ENCODE data around the gene MIPEP.

The MIPEP gene

DNA sequence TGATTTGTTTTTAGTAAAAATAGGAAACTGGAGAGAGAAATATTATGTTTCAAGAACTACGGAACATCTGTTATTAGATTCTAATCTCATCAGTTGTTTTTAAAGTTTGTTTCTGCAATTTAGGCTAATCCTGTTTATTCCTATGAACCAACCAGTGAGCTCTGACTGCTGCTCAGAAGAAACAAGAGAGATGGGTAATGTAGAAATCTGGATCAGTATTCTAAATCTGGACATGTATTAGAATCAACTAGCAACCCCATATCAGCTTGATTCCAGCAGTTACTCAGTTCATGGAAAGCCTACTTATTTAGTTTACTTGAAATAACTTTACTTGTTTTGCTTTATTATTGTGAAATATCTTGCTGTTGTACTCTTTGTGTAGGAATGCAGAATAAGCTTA lies 203.8 kb downstream of the MIPEP start:
- DNase-seq (ENCODE audit: low read depth in 1 of 2, low spot score in 1 of 2), result no peak
- TF ChIP-seq GABPA (IDR thresholded peaks at IDR 0.05; ENCODE audit: low read depth) (no peak), POLR2AphosphoS5 (IDR thresholded peaks at IDR 0.05; ENCODE audit: low read depth) (no peak), CTCF (IDR thresholded peaks at IDR 0.05; ENCODE audit: insufficient read depth, low read length) (no peak), SPI1 (IDR thresholded peaks at IDR 0.05; ENCODE audit: borderline replicate concordance, low read depth) (no peak)
- TF ChIP-seq, protein P1, sequence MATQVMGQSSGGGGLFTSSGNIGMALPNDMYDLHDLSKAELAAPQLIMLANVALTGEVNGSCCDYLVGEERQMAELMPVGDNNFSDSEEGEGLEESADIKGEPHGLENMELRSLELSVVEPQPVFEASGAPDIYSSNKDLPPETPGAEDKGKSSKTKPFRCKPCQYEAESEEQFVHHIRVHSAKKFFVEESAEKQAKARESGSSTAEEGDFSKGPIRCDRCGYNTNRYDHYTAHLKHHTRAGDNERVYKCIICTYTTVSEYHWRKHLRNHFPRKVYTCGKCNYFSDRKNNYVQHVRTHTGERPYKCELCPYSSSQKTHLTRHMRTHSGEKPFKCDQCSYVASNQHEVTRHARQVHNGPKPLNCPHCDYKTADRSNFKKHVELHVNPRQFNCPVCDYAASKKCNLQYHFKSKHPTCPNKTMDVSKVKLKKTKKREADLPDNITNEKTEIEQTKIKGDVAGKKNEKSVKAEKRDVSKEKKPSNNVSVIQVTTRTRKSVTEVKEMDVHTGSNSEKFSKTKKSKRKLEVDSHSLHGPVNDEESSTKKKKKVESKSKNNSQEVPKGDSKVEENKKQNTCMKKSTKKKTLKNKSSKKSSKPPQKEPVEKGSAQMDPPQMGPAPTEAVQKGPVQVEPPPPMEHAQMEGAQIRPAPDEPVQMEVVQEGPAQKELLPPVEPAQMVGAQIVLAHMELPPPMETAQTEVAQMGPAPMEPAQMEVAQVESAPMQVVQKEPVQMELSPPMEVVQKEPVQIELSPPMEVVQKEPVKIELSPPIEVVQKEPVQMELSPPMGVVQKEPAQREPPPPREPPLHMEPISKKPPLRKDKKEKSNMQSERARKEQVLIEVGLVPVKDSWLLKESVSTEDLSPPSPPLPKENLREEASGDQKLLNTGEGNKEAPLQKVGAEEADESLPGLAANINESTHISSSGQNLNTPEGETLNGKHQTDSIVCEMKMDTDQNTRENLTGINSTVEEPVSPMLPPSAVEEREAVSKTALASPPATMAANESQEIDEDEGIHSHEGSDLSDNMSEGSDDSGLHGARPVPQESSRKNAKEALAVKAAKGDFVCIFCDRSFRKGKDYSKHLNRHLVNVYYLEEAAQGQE (IDR thresholded peaks at IDR 0.05; ENCODE audit: insufficient replicate concordance, low read depth), result no peak
- H3K27me3 ChIP-seq (ENCODE audit: insufficient read depth, poor library complexity, severe bottlenecking), result peaks cover 10% of the 10 kb centered on the region
- H3K27ac ChIP-seq (replicated peaks), result no peak overlapping the region
- no peak overlapping the region for H3K4me3 ChIP-seq (replicated peaks; ENCODE audit: insufficient read depth, low read length)

DNA sequence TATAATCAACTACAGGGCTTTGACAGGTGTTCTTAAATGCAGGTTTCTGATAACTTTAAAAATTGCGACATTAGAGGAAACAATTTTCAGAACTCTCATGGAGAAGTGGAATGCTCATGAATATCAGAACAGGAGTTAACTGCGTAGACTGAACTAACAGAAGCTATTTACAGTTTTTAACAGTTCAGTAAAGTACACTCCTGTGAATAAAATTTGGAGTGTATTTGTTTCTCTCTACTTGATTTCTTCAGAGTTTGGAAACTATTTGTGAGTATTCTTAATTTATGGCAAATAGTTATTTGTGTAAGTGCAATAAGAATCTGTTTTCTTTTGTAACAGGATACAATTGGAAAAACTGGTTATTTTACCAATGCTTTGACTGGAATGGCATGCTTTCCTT lies 204.6 kb downstream of the MIPEP start:
- no peak for TF ChIP-seq SPI1 (IDR thresholded peaks at IDR 0.05; ENCODE audit: borderline replicate concordance, low read depth)
- TF ChIP-seq, protein P1 (IDR thresholded peaks at IDR 0.05; ENCODE audit: insufficient replicate concordance, low read depth), result no peak
- TF ChIP-seq GABPA (IDR thresholded peaks at IDR 0.05; ENCODE audit: low read depth), result no peak
- no peak for TF ChIP-seq CTCF (IDR thresholded peaks at IDR 0.05; ENCODE audit: insufficient read depth, low read length)
- no peak for TF ChIP-seq POLR2AphosphoS5 (IDR thresholded peaks at IDR 0.05; ENCODE audit: low read depth)
- Histone ChIP-seq H3K4me3 (replicated peaks; ENCODE audit: insufficient read depth, low read length) (no peak overlapping the region), H3K27me3 (ENCODE audit: insufficient read depth, poor library complexity, severe bottlenecking) (peaks cover 10% of the 10 kb centered on the region), H3K27ac (replicated peaks) (no peak overlapping the region)
- DNase-seq (ENCODE audit: low read depth in 1 of 2, low spot score in 1 of 2), result no peak

- no peak overlapping the region for H3K4me3 ChIP-seq (replicated peaks; ENCODE audit: insufficient read depth, low read length)
- H3K27ac ChIP-seq (replicated peaks), result no peak overlapping the region
- no peak for TF ChIP-seq GABPA (IDR thresholded peaks at IDR 0.05; ENCODE audit: low read depth)
- TF ChIP-seq SPI1 (IDR thresholded peaks at IDR 0.05; ENCODE audit: borderline replicate concordance, low read depth), result no peak
- TF ChIP-seq CTCF (IDR thresholded peaks at IDR 0.05; ENCODE audit: insufficient read depth, low read length), result no peak
- TF ChIP-seq, protein P1 (IDR thresholded peaks at IDR 0.05; ENCODE audit: insufficient replicate concordance, low read depth), result no peak
- TF ChIP-seq POLR2AphosphoS5 (IDR thresholded peaks at IDR 0.05; ENCODE audit: low read depth), result no peak
- no peak for DNase-seq (ENCODE audit: low read depth in 1 of 2, low spot score in 1 of 2)
- peaks cover 10% of the 10 kb centered on the region for H3K27me3 ChIP-seq (ENCODE audit: insufficient read depth, poor library complexity, severe bottlenecking)
Observed at GRCh38 chr13:23683084-23683483, 206.1 kb downstream of the MIPEP start.

All from HL-60 (cell line).